Mesodermal cell (in vitro differentiated cells): ENCODE measurements around the gene TPM4.

Source experiments
- H3K27ac ChIP-seq: 2 replicates; pipeline ENCODE4 v1.7.0; 2013; ENCODE audit warnings: mild to moderate bottlenecking, low read depth, low read length, moderate library complexity; ENCODE audit not compliant: severe bottlenecking
- H3K36me3 ChIP-seq: 2 replicates; pipeline ENCODE4 v1.7.1; 2013; ENCODE audit warnings: mild to moderate bottlenecking, low read length, moderate library complexity; ENCODE audit not compliant: control insufficient read depth, insufficient read depth
- H3K4me1 ChIP-seq: one replicate; pipeline ENCODE4 v1.7.1; 2013; ENCODE audit warnings: mild to moderate bottlenecking, low read length; ENCODE audit not compliant: insufficient read depth, control insufficient read depth, poor library complexity, severe bottlenecking
- H3K4me3 ChIP-seq: 2 replicates; pipeline ENCODE4 v1.7.0; 2013; ENCODE audit warnings: low read length, control low read depth, mild to moderate bottlenecking; ENCODE audit not compliant: insufficient read depth, poor library complexity, severe bottlenecking; ENCODE audit errors: extremely low read depth
- H3K9me3 ChIP-seq: 2 replicates; pipeline ENCODE4 v1.7.1; 2013; ENCODE audit warnings: mild to moderate bottlenecking, low read length, moderate library complexity; ENCODE audit not compliant: control insufficient read depth
- WGBS, 2 experiments: methylation state at CpG; one replicate each; pipeline ENCODE4 v1.1.5; 2013; ENCODE audit warnings: missing lambda C conversion rate in 2 of 2; ENCODE audit not compliant: insufficient coverage in 2 of 2; 5-methylcytosine and 5-hydroxymethylcytosine counted together

The TPM4 gene

DNA sequence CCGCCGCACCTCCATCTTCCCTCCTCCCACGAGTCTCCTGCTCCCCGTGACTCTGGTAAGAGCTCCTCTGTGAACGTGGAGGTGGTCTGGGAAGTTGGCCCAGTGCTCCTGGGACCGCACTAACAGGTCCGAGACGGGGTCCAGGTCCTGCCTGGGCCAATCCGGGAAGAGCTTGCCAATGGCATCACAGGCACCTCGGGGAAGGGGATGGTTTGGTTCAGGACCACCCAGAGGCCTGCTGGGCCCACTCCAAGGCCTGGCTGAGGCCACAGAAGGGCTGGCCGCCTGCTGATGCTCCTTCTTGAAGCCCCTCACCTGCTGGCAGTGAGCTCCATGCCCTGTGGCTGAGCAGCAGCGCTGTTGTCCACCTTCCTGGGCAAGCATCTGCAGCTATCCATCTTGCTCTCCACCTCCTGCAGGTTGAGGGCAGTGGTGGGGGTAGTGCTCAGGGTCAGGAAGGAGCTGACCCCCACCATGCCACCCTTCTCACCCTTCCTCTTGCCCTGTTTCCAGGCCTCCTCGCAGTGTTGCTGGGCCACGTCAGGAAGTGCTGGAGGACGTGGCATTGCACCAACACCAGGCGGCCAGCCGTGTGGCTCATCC is 41.2 kb upstream of the TPM4 start:
- Histone ChIP-seq H3K9me3 (no peaks in the 10 kb centered on the region), H3K4me3 (no peak overlapping the region), H3K4me1 (no peaks in the 10 kb centered on the region), H3K27ac (no peak overlapping the region), H3K36me3 (no peaks in the 10 kb centered on the region)
- 80 to 83% methylated on average over 11 to 15 of the region's 17 CpGs for WGBS, 2 experiments

GRCh38 chr19:16035601-16036297 is 40.5 kb upstream of the TPM4 start:
- WGBS, 2 experiments = 85% methylated on average over 19 to 26 of the region's 28 CpGs
- H3K36me3 ChIP-seq = no peaks in the 10 kb centered on the region

GRCh38 chr19:16036397-16036925 is 39.8 kb upstream of the TPM4 start:
- Histone ChIP-seq H3K27ac (no peak overlapping the region), H3K4me1 (peaks cover 7% of the 10 kb centered on the region), H3K4me3 (no peak overlapping the region), H3K36me3 (no peaks in the 10 kb centered on the region), H3K9me3 (no peaks in the 10 kb centered on the region)
- 85 to 86% methylated on average over 9 to 10 of the region's 10 CpGs for whole genome bisulfite sequencing, 2 experiments

More at GRCh38 chr19:16035601-16036297, 40.5 kb upstream of the TPM4 start:
- Histone ChIP-seq H3K4me1 (peaks cover 3% of the 10 kb centered on the region), H3K27ac (no peak overlapping the region), H3K9me3 (no peaks in the 10 kb centered on the region), H3K4me3 (no peak overlapping the region)

DNA sequence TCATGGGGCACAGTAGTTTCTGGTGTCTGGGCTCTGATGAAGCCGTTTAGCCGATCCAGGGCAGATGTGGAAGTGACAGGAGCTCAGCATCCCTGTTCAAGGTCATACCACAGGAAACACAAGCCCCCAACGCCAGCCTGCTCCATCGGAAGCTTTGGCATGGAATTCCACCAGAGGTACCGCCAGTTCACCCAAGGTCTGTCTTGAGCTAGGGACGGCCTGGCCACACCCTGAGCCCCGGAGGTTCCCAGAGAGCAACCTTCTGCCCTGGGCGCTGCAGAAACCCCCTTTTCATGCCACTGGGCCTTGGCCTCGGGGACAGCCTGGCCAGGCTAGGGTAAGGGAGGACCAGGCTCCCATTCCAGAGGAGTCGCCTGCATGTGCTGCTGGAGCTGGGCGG is 39.4 kb upstream of the TPM4 start:
- H3K4me1 ChIP-seq = peaks cover 8% of the 10 kb centered on the region
- H3K9me3 ChIP-seq = no peaks in the 10 kb centered on the region
- no peak overlapping the region for H3K4me3 ChIP-seq
- no peak overlapping the region for H3K27ac ChIP-seq
- no peaks in the 10 kb centered on the region for H3K36me3 ChIP-seq
- 83 to 84% methylated on average over 10 to 11 of the region's 11 CpGs for WGBS, 2 experiments

DNA sequence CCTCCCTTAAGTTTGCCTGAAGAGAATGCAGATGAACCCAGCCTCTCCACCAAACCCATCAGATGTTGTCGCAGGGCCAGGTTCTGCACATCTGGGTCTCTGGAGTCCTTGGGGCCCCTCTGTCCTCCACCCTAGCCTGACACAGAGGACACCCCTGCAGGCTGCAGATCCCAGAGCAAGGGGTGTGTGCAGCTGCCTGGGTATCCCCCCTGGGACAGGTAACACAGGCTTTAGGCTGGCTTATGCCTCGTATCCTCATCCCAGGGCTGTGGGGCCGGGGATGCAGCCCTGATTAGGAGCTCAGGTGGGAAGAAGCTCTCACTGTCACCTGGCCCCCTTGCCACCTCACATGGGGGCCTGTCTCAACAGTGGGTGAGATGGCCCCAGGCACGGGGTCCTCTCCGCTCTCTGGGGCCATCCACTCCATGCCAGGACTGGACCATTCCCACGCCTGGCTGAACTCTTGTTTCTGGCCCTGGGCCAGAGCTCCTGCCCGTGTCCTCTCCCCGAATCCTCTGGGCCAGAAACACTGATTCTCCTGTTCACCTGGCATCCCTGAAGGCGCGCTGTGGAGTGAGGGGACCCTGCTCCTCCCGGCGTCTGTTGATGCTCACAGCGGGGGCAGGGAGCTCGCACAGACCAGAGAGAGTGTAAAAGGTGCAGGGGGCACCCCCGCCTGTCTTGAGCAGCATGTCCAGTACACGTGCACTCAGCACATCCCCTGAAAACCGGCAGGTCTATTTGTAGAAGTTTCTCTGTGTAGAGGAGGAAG is 38.7 kb upstream of the TPM4 start:
- no peaks in the 10 kb centered on the region for H3K9me3 ChIP-seq
- H3K36me3 ChIP-seq = no peaks in the 10 kb centered on the region
- H3K4me3 ChIP-seq = no peak overlapping the region
- 82 to 84% methylated on average over 15 to 16 of the region's 17 CpGs for WGBS, 2 experiments
- peaks cover 8% of the 10 kb centered on the region for H3K4me1 ChIP-seq
- H3K27ac ChIP-seq = no peak overlapping the region

DNA sequence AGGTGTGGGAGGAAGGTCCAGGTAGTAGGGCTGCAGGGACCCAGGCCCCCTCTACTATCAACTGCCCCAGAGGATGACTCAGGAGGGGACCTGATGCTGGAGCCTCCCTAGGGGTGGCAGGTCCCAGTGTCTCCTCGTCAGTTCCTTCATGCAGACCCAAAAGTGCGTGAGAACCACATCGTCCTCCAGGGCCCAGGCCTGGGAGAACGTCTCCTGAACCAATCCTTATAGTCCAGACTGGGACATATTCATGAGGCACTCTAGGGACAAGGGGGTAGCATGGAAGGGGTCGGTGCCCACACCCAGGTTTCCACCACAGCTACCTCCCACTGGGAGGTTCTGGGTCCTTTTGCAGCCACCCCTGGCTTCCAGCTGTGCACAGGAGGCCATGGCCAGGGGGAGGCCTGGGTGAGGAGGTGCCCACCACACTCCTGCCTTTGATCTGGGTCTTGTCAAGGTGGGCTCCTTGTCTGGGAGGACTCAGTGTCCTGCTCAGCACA is 38.0 kb upstream of the TPM4 start:
- WGBS, 2 experiments = 68 to 75% methylated on average over 4 of the region's 5 CpGs
- no peaks in the 10 kb centered on the region for H3K36me3 ChIP-seq
- H3K4me3 ChIP-seq = no peak overlapping the region
- H3K9me3 ChIP-seq = no peaks in the 10 kb centered on the region
- H3K27ac ChIP-seq = no peak overlapping the region
- peaks cover 8% of the 10 kb centered on the region for H3K4me1 ChIP-seq

DNA sequence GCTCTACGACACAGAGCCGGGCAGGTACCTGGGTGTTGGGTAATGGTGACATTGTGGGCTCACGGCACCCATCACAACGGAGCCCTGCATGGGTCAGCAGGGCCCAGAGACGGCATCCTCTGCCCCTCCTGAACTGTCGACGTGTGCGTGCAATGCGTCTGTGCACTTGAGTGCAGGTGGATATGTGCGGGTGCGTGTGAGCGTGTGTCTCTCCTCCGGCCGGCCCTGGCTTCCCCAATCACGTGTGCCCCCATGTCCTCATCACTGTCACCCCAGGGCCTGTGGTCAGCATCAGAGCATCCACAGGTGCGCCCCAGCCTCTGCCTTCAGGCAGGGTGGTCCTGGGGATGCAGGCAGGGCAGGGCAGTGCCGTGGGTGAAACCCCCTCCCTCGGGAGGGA is 37.2 kb upstream of the TPM4 start:
- H3K4me3 ChIP-seq = no peak overlapping the region
- no peaks in the 10 kb centered on the region for H3K36me3 ChIP-seq
- H3K27ac ChIP-seq = no peak overlapping the region
- 88 to 95% methylated on average over 15 to 17 of the region's 18 CpGs for WGBS, 2 experiments
- H3K4me1 ChIP-seq = peaks cover 8% of the 10 kb centered on the region
- H3K9me3 ChIP-seq = no peaks in the 10 kb centered on the region

DNA sequence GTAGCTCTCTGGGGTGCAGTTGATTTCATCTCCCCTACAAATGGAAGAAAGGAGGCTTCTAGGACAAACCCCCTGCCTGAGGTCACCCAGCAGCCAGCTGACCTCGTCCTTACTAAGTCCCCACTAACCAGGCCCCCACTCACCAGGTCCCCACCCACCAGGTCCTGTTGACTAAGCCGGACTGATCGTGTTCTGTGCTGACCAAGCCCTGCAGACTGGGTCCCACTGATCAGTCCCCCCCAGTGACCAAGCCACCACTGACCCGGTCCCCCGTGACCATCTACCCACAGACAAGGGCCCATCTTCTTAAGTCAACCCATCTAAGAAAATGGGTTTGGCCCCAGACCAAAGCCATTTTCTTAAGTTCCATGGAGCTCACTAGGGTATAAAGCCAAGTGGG is 36.8 kb upstream of the TPM4 start:
- Histone ChIP-seq H3K27ac (no peak overlapping the region), H3K36me3 (no peaks in the 10 kb centered on the region), H3K4me1 (peaks cover 8% of the 10 kb centered on the region), H3K9me3 (no peaks in the 10 kb centered on the region), H3K4me3 (no peak overlapping the region)
- WGBS, 2 experiments = 86 to 100% methylated on average over 4 to 5 of the region's 5 CpGs

DNA sequence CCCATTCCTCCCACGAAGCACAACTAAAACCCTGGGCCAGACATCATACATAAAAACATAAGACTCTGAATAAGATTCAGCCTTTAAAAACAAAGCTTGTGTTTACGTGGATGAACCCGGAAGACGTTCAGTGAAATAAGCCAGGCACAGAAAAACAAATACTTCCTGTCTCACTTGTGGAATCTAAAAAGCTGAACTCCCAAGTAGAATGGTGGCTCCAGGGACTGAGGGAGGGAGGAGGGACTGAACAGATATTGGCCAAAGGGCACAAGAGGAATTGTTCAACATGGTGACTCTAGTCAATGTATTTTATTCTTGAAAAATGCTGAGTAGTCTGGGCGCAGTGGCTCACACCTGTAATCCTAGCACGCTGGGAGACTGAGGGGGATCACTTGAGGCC is 35.7 kb upstream of the TPM4 start:
- Histone ChIP-seq H3K4me3 (no peak overlapping the region), H3K36me3 (no peaks in the 10 kb centered on the region)
- 81 to 84% methylated on average over 2 to 4 of the region's 6 CpGs for WGBS, 2 experiments

GRCh38 chr19:16041299-16041990 is 34.9 kb upstream of the TPM4 start:
- no peak overlapping the region for H3K4me3 ChIP-seq
- peaks cover 8% of the 10 kb centered on the region for H3K4me1 ChIP-seq
- 4 to 26% methylated on average over 18 to 19 of the region's 26 CpGs for WGBS, 2 experiments
- H3K27ac ChIP-seq = no peak overlapping the region
- no peaks in the 10 kb centered on the region for H3K36me3 ChIP-seq
- H3K9me3 ChIP-seq = no peaks in the 10 kb centered on the region

More for the DNA sequence above, 35.7 kb upstream of the TPM4 start:
- Histone ChIP-seq H3K9me3 (no peaks in the 10 kb centered on the region), H3K27ac (no peak overlapping the region), H3K4me1 (peaks cover 8% of the 10 kb centered on the region)
